PC-3 (cell line): ENCODE results near the gene MACROD2.

Experiments
- CTCF ChIP-seq: fragments of 300-600 bp; sonication (generic); conservative IDR thresholded peaks from 2 replicates; pipeline ENCODE4 v1.5.1; 2017; ENCODE audit warnings: antibody characterized with exemption, low read depth, mild to moderate bottlenecking, low read length
- EZH2 ChIP-seq: fragments of 300-600 bp; sonication (generic); IDR thresholded peaks from one replicate; pipeline ENCODE4 v1.6.1; 2017; ENCODE audit warnings: antibody characterized with exemption, mild to moderate bottlenecking, low read length; ENCODE audit not compliant: unreplicated experiment
- EZH2phosphoT487 ChIP-seq: fragments of 300-600 bp; sonication (generic); IDR thresholded peaks from 2 replicates; pipeline ENCODE4 v1.6.1; 2018; ENCODE audit warnings: mild to moderate bottlenecking, antibody characterized with exemption, low read length, borderline replicate concordance

GRCh38 chr20:14313341-14314020, 318.2 kb downstream of the MACROD2 start:
- TF ChIP-seq EZH2 (no peak), CTCF (no peak), EZH2phosphoT487 (no peak)
